ENCODE results near the gene CX3CR1. TPM values are rescaled to one million over a fixed set of nuclear protein-coding genes. Genes with fewer than 3 reads are reported as not detected.
A peak's percentile ranks its signal among the peaks of the same experiment; 100 is the strongest.

Gene CX3CR1
- total RNA-seq, 1 donor from 2014 or later, result not detected

- no peaks in the 10 kb centered on the region for H3K9me3 ChIP-seq (ENCODE audit: low read depth)
- H3K4me3 ChIP-seq, result no peak overlapping the region
- H3K27ac ChIP-seq, result no peak overlapping the region
- H3K79me2 ChIP-seq (ENCODE audit: low read depth), result no peaks in the 10 kb centered on the region
- DNase-seq (ENCODE audit: low spot score), result no peak
- H3K4me2 ChIP-seq, result no peak overlapping the region
- Mint-ChIP-seq H3K4me1 (no peaks in the 10 kb centered on the region), H3K9me3 (no peaks in the 10 kb centered on the region), H3K4me3 (no peak overlapping the region), H3K36me3 (no peaks in the 10 kb centered on the region), H3K27ac (no peak overlapping the region), H3K27me3 (ENCODE audit: insufficient read depth, low read depth) (peaks cover 7% of the 10 kb centered on the region)
- no peaks in the 10 kb centered on the region for H3K36me3 ChIP-seq
- no peaks in the 10 kb centered on the region for H3K27me3 ChIP-seq
- no peaks in the 10 kb centered on the region for H4K20me1 ChIP-seq (ENCODE audit: low read depth)
- no peaks in the 10 kb centered on the region for H3K4me1 ChIP-seq
- H3K9ac ChIP-seq, result no peak overlapping the region
- peak overlapping the region; percentile 60 for H2AFZ ChIP-seq (replicated peaks)
- TF ChIP-seq EZH2phosphoT487 (IDR thresholded peaks at IDR 0.05), result no peak
- TF ChIP-seq CTCF (IDR thresholded peaks at IDR 0.05), result no peak
- TF ChIP-seq EZH2 (IDR thresholded peaks at IDR 0.05), result no peak
- no peaks in the 10 kb centered on the region for H3F3A ChIP-seq (ENCODE audit: low read depth)
Observed at GRCh38 chr3:39220407-39221140, 59.3 kb downstream of the CX3CR1 start.

- H3K4me3 ChIP-seq, result no peak overlapping the region
- no peaks in the 10 kb centered on the region for H3K79me2 ChIP-seq (ENCODE audit: low read depth)
- no peak for DNase-seq (ENCODE audit: low spot score)
- H3K36me3 ChIP-seq, result no peaks in the 10 kb centered on the region
- H3K9me3 Mint-ChIP-seq, result no peaks in the 10 kb centered on the region
- no peaks in the 10 kb centered on the region for H3K9me3 ChIP-seq (ENCODE audit: low read depth)
- TF ChIP-seq EZH2phosphoT487 (IDR thresholded peaks at IDR 0.05) (no peak), EZH2 (IDR thresholded peaks at IDR 0.05) (no peak), CTCF (IDR thresholded peaks at IDR 0.05) (no peak)
- no peak overlapping the region for H2AFZ ChIP-seq (replicated peaks)
- no peak overlapping the region for H3K27ac Mint-ChIP-seq
- peaks cover 7% of the 10 kb centered on the region for H3K27me3 Mint-ChIP-seq (ENCODE audit: insufficient read depth, low read depth)
- H3K4me1 Mint-ChIP-seq, result no peaks in the 10 kb centered on the region
- H3K9ac ChIP-seq, result no peak overlapping the region
- H3K4me1 ChIP-seq, result no peaks in the 10 kb centered on the region
- no peak overlapping the region for H3K4me2 ChIP-seq
- no peak overlapping the region for H3K4me3 Mint-ChIP-seq
- H4K20me1 ChIP-seq (ENCODE audit: low read depth), result no peaks in the 10 kb centered on the region
- no peaks in the 10 kb centered on the region for H3K36me3 Mint-ChIP-seq
- no peak overlapping the region for H3K27ac ChIP-seq
- H3F3A ChIP-seq (ENCODE audit: low read depth), result no peaks in the 10 kb centered on the region
- no peaks in the 10 kb centered on the region for H3K27me3 ChIP-seq
Observed at GRCh38 chr3:39219702-39220101, 60.1 kb downstream of the CX3CR1 start.

- Histone ChIP-seq H3K9ac (no peak overlapping the region), H3K36me3 (no peaks in the 10 kb centered on the region), H2AFZ (replicated peaks) (no peak overlapping the region), H4K20me1 (ENCODE audit: low read depth) (no peaks in the 10 kb centered on the region), H3K79me2 (ENCODE audit: low read depth) (no peaks in the 10 kb centered on the region), H3F3A (ENCODE audit: low read depth) (no peaks in the 10 kb centered on the region), H3K27me3 (no peaks in the 10 kb centered on the region), H3K4me1 (no peaks in the 10 kb centered on the region), H3K9me3 (ENCODE audit: low read depth) (no peaks in the 10 kb centered on the region), H3K27ac (no peak overlapping the region), H3K4me2 (no peak overlapping the region), H3K4me3 (no peak overlapping the region)
- Mint-ChIP-seq H3K27me3 (ENCODE audit: insufficient read depth, low read depth) (peaks cover 4% of the 10 kb centered on the region), H3K4me1 (no peaks in the 10 kb centered on the region), H3K4me3 (no peak overlapping the region), H3K9me3 (no peaks in the 10 kb centered on the region), H3K36me3 (no peaks in the 10 kb centered on the region), H3K27ac (no peak overlapping the region)
- no peak for DNase-seq (ENCODE audit: low spot score)
- TF ChIP-seq CTCF (IDR thresholded peaks at IDR 0.05), result no peak
- no peak for TF ChIP-seq EZH2 (IDR thresholded peaks at IDR 0.05)
- no peak for TF ChIP-seq EZH2phosphoT487 (IDR thresholded peaks at IDR 0.05)
Observed at GRCh38 chr3:39216176-39216790, 63.6 kb downstream of the CX3CR1 start.

Data from neural progenitor cell (in vitro differentiated cells).